GM12878 (cell line): ENCODE results near the gene RPL38. TPM values are rescaled to one million over a fixed set of nuclear protein-coding genes. Genes with fewer than 3 reads are reported as not detected.

Source experiments
- ATAC-seq: fragments of 200-7000 bp; cut with Tn5 transposase; 3 replicates; pipeline ENCODE4 v1.9.1; 2020; ENCODE audit warnings: mild to moderate bottlenecking, moderate library complexity
- BruUV-seq: library from RNA; stranded (reverse); fragments of 400-500 nt; replicated peaks from 2 replicates; lab custom pipeline; 2021; lab: Mats Ljungman, UMichigan
- CTCF ChIA-PET: fragments of 300-600 bp; sonication (Branson Sonifier 250); formaldehyde crosslinking; extraction: SDS; loops from one replicate; lab custom pipeline; 2021; ENCODE audit warnings: inconsistent platforms; lab: Yijun Ruan, JAX
- POLR2A ChIA-PET: fragments of 350-600 bp; formaldehyde crosslinking; extraction: SDS; loops from one replicate; lab custom pipeline; 2021; ENCODE audit warnings: inconsistent platforms; lab: Charles Lee
- RAD21 ChIA-PET: fragments of 300-600 bp; sonication (Branson Sonifier 250); formaldehyde crosslinking; loops from one replicate; lab custom pipeline; 2023; ENCODE audit warnings: antibody characterized with exemption; ENCODE audit not compliant: unreplicated experiment; lab: Charles Lee
- SMC1A ChIA-PET: fragments of 300-600 bp; sonication (Branson Sonifier 250); formaldehyde crosslinking; loops from one replicate; lab custom pipeline; 2023; ENCODE audit not compliant: unreplicated experiment, uncharacterized antibody; lab: Charles Lee
- DNase-seq: peaks from one replicate; pipeline ENCODE4 v3.0.0-alpha.2; 2011; ENCODE audit warnings: low read depth, low spot score
- FAIRE-seq: peaks from 3 replicates; lab custom pipeline; 2011; peaks lifted over from hg19 to GRCh38; lab: Jason Lieb, UNC
- H2AFZ ChIP-seq: 2 replicates; pipeline ENCODE4 v1.6.0; 2011; ENCODE audit warnings: low read depth, low read length, control low read depth; ENCODE audit not compliant: control insufficient read depth
- H3K27ac ChIP-seq: 2 replicates; pipeline ENCODE4 v1.5.1; 2011; ENCODE audit warnings: control low read depth; ENCODE audit not compliant: control insufficient read depth, insufficient read depth
- H3K27me3 ChIP-seq, 2 experiments: replicated peaks in 1 of 2; 2 replicates each; pipeline versions ENCODE4 v1.6.0 to v1.6.1; 2011; ENCODE audit warnings: low read length in 1 of 2; ENCODE audit not compliant: control insufficient read depth in 2 of 2, insufficient read depth in 2 of 2
- H3K36me3 ChIP-seq, 2 experiments: 2 replicates each; pipeline ENCODE4 v1.5.1; 2011; ENCODE audit warnings: low read length in 1 of 2; ENCODE audit not compliant: control insufficient read depth in 2 of 2, insufficient read depth in 2 of 2
- H3K4me1 ChIP-seq: 2 replicates; pipeline ENCODE4 v1.6.1; 2011; ENCODE audit warnings: mild to moderate bottlenecking, low read length, moderate library complexity, mixed read lengths; ENCODE audit not compliant: control insufficient read depth, insufficient read depth
- H3K4me2 ChIP-seq: 2 replicates; pipeline ENCODE4 v1.6.0; 2011; ENCODE audit warnings: control low read depth; ENCODE audit not compliant: control insufficient read depth, insufficient read depth
- H3K4me3 ChIP-seq: fragments of 200-600 bp; sonication (generic); 2 replicates; pipeline ENCODE4 v1.5.1; 2016
- H3K79me2 ChIP-seq: 2 replicates; pipeline ENCODE4 v1.6.0; 2011; ENCODE audit warnings: low read length; ENCODE audit not compliant: control insufficient read depth, insufficient read depth
- H3K9ac ChIP-seq: 2 replicates; pipeline ENCODE4 v1.8.0; 2011; ENCODE audit warnings: low read length, control low read depth, mixed read lengths; ENCODE audit not compliant: control insufficient read depth, insufficient read depth
- H3K9me3 ChIP-seq: replicated peaks from 3 replicates; pipeline ENCODE4 v1.5.1; 2011; ENCODE audit warnings: mild to moderate bottlenecking, low read length; ENCODE audit not compliant: control insufficient read depth, insufficient read depth
- H4K20me1 ChIP-seq: 2 replicates; pipeline ENCODE4 v1.6.0; 2011; ENCODE audit not compliant: control insufficient read depth, insufficient read depth
- ASH2L ChIP-seq: fragments of 300-600, 200-600 bp; sonication (generic); IDR thresholded peaks from 2 replicates; pipeline ENCODE4 v1.6.1; 2017; ENCODE audit warnings: low read depth, mild to moderate bottlenecking, borderline replicate concordance
- CEBPB ChIP-seq, 2 experiments: fragments of 150-350 bp in 1 of 2; IDR thresholded peaks; 2 replicates each; pipeline ENCODE4 v1.6.1; 2012 to 2014; ENCODE audit warnings: low read depth in 2 of 2, low read length in 2 of 2, borderline replicate concordance in 1 of 2, inconsistent platforms in 1 of 2
- CHD4 ChIP-seq: fragments of 200-600 bp; sonication (generic); IDR thresholded peaks from 2 replicates; pipeline ENCODE4 v1.6.1; 2016; ENCODE audit warnings: mild to moderate bottlenecking
- ELK1 ChIP-seq: IDR thresholded peaks from 2 replicates; pipeline ENCODE4 v1.6.1; 2012; ENCODE audit warnings: low read depth, low read length, improper control_type of control experiment
- FOS ChIP-seq: IDR thresholded peaks from 3 replicates; pipeline ENCODE4 v1.6.1; 2011; ENCODE audit warnings: borderline replicate concordance; ENCODE audit not compliant: insufficient read length; ENCODE audit errors: extremely low read depth
- IKZF1 ChIP-seq: fragments of 450-650 bp; conservative IDR thresholded peaks from 2 replicates; pipeline ENCODE4 v1.6.1; 2017; ENCODE audit warnings: antibody characterized with exemption, mild to moderate bottlenecking
- MEF2B ChIP-seq: fragments of 450-650 bp; IDR thresholded peaks from 2 replicates; pipeline ENCODE4 v1.6.1; 2018; ENCODE audit warnings: mild to moderate bottlenecking, moderate library complexity; ENCODE audit not compliant: partially characterized antibody, poor library complexity, severe bottlenecking
- NFYB ChIP-seq: IDR thresholded peaks from 2 replicates; pipeline ENCODE4 v1.6.1; 2011; ENCODE audit warnings: low read depth, mild to moderate bottlenecking, low read length, improper control_type of control experiment, moderate library complexity; ENCODE audit not compliant: insufficient read depth
- NRF1 ChIP-seq: conservative IDR thresholded peaks from 2 replicates; pipeline ENCODE4 v1.6.1; 2011; ENCODE audit warnings: mild to moderate bottlenecking, low read depth, low read length, improper control_type of control experiment
- RCOR1 ChIP-seq: conservative IDR thresholded peaks from 2 replicates; pipeline ENCODE4 v1.6.1; 2012; ENCODE audit warnings: low read depth, low read length, improper control_type of control experiment
- SIX5 ChIP-seq: IDR thresholded peaks from 2 replicates; pipeline ENCODE4 v1.6.1; 2011; ENCODE audit warnings: mild to moderate bottlenecking, low read depth, low read length, moderate library complexity; ENCODE audit not compliant: severe bottlenecking
- SMAD1 ChIP-seq: fragments of 450-650 bp; IDR thresholded peaks from 2 replicates; pipeline ENCODE4 v1.6.1; 2018; ENCODE audit warnings: mild to moderate bottlenecking, low read depth; ENCODE audit not compliant: partially characterized antibody
- SMAD5 ChIP-seq: IDR thresholded peaks from 2 replicates; pipeline ENCODE4 v1.6.1; 2016; ENCODE audit warnings: antibody characterized with exemption, low read depth
- SUPT20H ChIP-seq: IDR thresholded peaks from 2 replicates; pipeline ENCODE4 v1.6.1; 2011; ENCODE audit warnings: low read depth, mild to moderate bottlenecking, low read length, moderate library complexity, borderline replicate concordance; ENCODE audit not compliant: control insufficient read depth
- ZNF217 ChIP-seq: fragments of 450-650 bp; IDR thresholded peaks from 2 replicates; pipeline ENCODE4 v1.6.1; 2017; ENCODE audit warnings: antibody characterized with exemption, mild to moderate bottlenecking
- ZNF274 ChIP-seq: IDR thresholded peaks from one replicate; pipeline ENCODE4 v1.8.0; 2011; ENCODE audit not compliant: insufficient read length, insufficient read depth
- ZSCAN29 ChIP-seq: fragments of 450-650 bp; IDR thresholded peaks from 2 replicates; pipeline ENCODE4 v1.6.1; 2017; ENCODE audit warnings: mild to moderate bottlenecking, moderate library complexity
- WGBS: methylation state at CpG from one replicate; pipeline ENCODE4 v1.1.6; 2016; ENCODE audit warnings: low lambda C conversion rate; ENCODE audit not compliant: insufficient replicate concordance, insufficient coverage; ENCODE audit errors: missing lambda C conversion rate; 5-methylcytosine and 5-hydroxymethylcytosine counted together
- in situ Hi-C: fragments of 300-500 bp; cut with MboI; formaldehyde crosslinking; loops from 9 replicates; pipeline ENCODE4 v1.14.3; 2018; ENCODE audit warnings: mixed read lengths
- intact Hi-C: fragments of 100-400 bp; cut with micrococcal nuclease; formaldehyde crosslinking; loops from one replicate; pipeline ENCODE4 v1.14.2; 2022; ENCODE audit not compliant: unreplicated experiment
- polyA plus RNA-seq, 11 experiments: library from polyadenylated mRNA; depleted of rRNA in 4 of 11; unstranded in 6 of 11; stranded (reverse) in 5 of 11; fragments of >200 nt; fragmentation: Nextera tagmentation in 4 of 11; fragmentation: Illumina TruSeq in 1 of 11; extraction: Ambion mirVana in 4 of 11; extraction: Trizol in 1 of 11; gene quantifications; 1 replicate in 1 of 11; 2 replicates in 10 of 11; pipeline versions ENCODE4 v1.2.1 to v1.2.3, GENCODE V29; 2011 to 2016; ENCODE audit warnings: inconsistent platforms in 2 of 11, missing spikeins in 2 of 11, low read depth in 1 of 11
- total RNA-seq, 4 experiments: library from RNA; depleted of rRNA in 3 of 4; stranded (reverse); fragments of >200 nt in 3 of 4; fragmentation: Illumina TruSeq in 1 of 4; extraction: Trizol in 1 of 4; gene quantifications; 2 replicates each; pipeline versions ENCODE4 v1.2.1 to v1.2.3, GENCODE V29; 2013 to 2021
- TF ChIP-seq, protein P1 (sequence below), 3 experiments: IDR thresholded peaks in 2 of 3; conservative IDR thresholded peaks in 1 of 3; 2 replicates each; pipeline ENCODE4 v1.5.1; 2011; ENCODE audit warnings: low read depth in 3 of 3, low read length in 3 of 3, mild to moderate bottlenecking in 3 of 3, control low read depth in 2 of 3, moderate library complexity in 2 of 3, inconsistent platforms in 1 of 3, mixed read lengths in 1 of 3; ENCODE audit not compliant: control insufficient read depth in 2 of 3, insufficient read depth in 1 of 3; ENCODE audit errors: extremely low read depth in 1 of 3
- TF ChIP-seq, protein P2 (sequence below): IDR thresholded peaks from 2 replicates; pipeline ENCODE4 v1.6.1; 2012; ENCODE audit warnings: low read depth, low read length, improper control_type of control experiment
- TF ChIP-seq, protein P3 (sequence below): fragments of 450-650 bp; IDR thresholded peaks from 2 replicates; pipeline ENCODE4 v1.6.1; 2014; ENCODE audit warnings: mild to moderate bottlenecking

RPL38 gene
- total and polyA plus RNA-seq, 10 of the 15 experiments (the other 5 are each of a cell fraction or from before 2014, with no cell fraction given), result 1,318 to 4,938 (median 2,673) TPM

DNA sequence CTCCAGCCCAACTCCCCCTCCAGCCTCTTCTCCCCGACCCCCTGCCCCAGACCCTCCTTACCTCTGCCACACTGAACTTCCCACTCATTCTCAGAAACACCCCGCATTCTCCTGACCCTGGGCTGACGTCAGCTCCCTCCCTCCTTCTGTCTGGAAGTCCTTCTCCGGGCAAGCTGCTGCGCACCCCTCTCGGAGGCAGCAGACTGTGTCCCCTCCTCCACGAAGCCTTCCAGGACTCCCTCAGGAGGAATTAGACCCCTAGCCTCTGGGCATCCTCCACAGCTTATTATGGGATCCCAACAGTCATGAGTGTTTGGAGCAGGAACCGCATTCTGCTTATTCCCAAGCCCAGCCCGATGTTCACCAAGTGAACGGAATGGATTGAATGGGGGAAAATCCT is 3.4 kb upstream of the RPL38 start:
- peaks cover 4% of the 10 kb centered on the region for H3K4me1 ChIP-seq
- FAIRE-seq (no peak), DNase-seq (no peak), ATAC-seq (no peak)
- WGBS, result 24% methylated on average over 10 of the region's 10 CpGs
- no peaks in the 10 kb centered on the region for H3K9me3 ChIP-seq
- H3K79me2 ChIP-seq, result peaks cover 16% of the 10 kb centered on the region
- intact Hi-C loops, result no loop called here
- CTCF ChIA-PET, result interaction anchor here (0.7 to 6.7 kb wide), 17 partner anchors 9 to 169 kb away, joined by 3 to 68 read pairs (median 4); no protein-coding TSS in a partner anchor
- peaks cover 3 to 7% of the 10 kb centered on the region in 2 experiments for H3K27me3 ChIP-seq
- TF ChIP-seq RCOR1, result no peak
- no peak for TF ChIP-seq ZNF217
- TF ChIP-seq, protein P1, sequence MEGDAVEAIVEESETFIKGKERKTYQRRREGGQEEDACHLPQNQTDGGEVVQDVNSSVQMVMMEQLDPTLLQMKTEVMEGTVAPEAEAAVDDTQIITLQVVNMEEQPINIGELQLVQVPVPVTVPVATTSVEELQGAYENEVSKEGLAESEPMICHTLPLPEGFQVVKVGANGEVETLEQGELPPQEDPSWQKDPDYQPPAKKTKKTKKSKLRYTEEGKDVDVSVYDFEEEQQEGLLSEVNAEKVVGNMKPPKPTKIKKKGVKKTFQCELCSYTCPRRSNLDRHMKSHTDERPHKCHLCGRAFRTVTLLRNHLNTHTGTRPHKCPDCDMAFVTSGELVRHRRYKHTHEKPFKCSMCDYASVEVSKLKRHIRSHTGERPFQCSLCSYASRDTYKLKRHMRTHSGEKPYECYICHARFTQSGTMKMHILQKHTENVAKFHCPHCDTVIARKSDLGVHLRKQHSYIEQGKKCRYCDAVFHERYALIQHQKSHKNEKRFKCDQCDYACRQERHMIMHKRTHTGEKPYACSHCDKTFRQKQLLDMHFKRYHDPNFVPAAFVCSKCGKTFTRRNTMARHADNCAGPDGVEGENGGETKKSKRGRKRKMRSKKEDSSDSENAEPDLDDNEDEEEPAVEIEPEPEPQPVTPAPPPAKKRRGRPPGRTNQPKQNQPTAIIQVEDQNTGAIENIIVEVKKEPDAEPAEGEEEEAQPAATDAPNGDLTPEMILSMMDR (IDR thresholded peaks at IDR 0.05 in 2 of 3, conservative IDR thresholded peaks at IDR 0.05 in 1 of 3; ENCODE audit: control insufficient read depth in 2 of 3, extremely low read depth in 1 of 3, insufficient read depth in 1 of 3, low read depth in 3 of 3, low read length in 3 of 3), result no peak
- no peak for TF ChIP-seq ASH2L
- no peak for TF ChIP-seq SUPT20H
- TF ChIP-seq CHD4, result no peak
- TF ChIP-seq SMAD5, result no peak
- TF ChIP-seq FOS, result no peak
- TF ChIP-seq, protein P2, sequence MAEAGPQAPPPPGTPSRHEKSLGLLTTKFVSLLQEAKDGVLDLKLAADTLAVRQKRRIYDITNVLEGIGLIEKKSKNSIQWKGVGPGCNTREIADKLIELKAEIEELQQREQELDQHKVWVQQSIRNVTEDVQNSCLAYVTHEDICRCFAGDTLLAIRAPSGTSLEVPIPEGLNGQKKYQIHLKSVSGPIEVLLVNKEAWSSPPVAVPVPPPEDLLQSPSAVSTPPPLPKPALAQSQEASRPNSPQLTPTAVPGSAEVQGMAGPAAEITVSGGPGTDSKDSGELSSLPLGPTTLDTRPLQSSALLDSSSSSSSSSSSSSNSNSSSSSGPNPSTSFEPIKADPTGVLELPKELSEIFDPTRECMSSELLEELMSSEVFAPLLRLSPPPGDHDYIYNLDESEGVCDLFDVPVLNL, result no peak
- no peak for TF ChIP-seq MEF2B
- no peak for TF ChIP-seq SMAD1
- no peak for TF ChIP-seq ELK1
- TF ChIP-seq ZSCAN29, result no peak
- TF ChIP-seq NFYB, result no peak
- no peak for TF ChIP-seq ZNF274
- TF ChIP-seq NRF1, result no peak
- TF ChIP-seq CEBPB (IDR thresholded peaks at IDR 0.05; ENCODE audit: borderline replicate concordance in 1 of 2, low read depth in 2 of 2, low read length in 2 of 2), result no peak
- TF ChIP-seq SIX5, result no peak
- no peak for TF ChIP-seq IKZF1
- TF ChIP-seq, protein P3, sequence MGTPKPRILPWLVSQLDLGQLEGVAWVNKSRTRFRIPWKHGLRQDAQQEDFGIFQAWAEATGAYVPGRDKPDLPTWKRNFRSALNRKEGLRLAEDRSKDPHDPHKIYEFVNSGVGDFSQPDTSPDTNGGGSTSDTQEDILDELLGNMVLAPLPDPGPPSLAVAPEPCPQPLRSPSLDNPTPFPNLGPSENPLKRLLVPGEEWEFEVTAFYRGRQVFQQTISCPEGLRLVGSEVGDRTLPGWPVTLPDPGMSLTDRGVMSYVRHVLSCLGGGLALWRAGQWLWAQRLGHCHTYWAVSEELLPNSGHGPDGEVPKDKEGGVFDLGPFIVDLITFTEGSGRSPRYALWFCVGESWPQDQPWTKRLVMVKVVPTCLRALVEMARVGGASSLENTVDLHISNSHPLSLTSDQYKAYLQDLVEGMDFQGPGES, result no peak
- peaks cover 0 to 2% of the 10 kb centered on the region in 2 experiments; a peak in 2 of 4 replicates for H3K36me3 ChIP-seq
- no peak overlapping the region for H3K9ac ChIP-seq
- no TSS peak for BruUV-seq
- in situ Hi-C loops, result no loop called here
- SMC1A ChIA-PET, result interaction anchor here (1.0 to 1.6 kb wide), 2 partner anchors 110 to 113 kb away, joined by 3 to 6 read pairs; no protein-coding TSS in a partner anchor
- H3K4me3 ChIP-seq, result no peak overlapping the region
- POLR2A ChIA-PET, result interaction anchor here (0.5 kb wide), 1 partner anchor 225 kb away, joined by 5 read pairs; no protein-coding TSS in a partner anchor
- no peak overlapping the region for H3K4me2 ChIP-seq
- no peak overlapping the region for H2AFZ ChIP-seq
- H4K20me1 ChIP-seq, result no peaks in the 10 kb centered on the region
- RAD21 ChIA-PET, result interaction anchor here (0.8 to 2.3 kb wide), 4 partner anchors 62 to 164 kb away, joined by 3 to 14 read pairs (median 4); no protein-coding TSS in a partner anchor
- no peak overlapping the region for H3K27ac ChIP-seq
